CD4-positive, alpha-beta T cell treated with Interleukin-6 for 4 hours (primary cell): ENCODE measurements around the gene LMCD1.

Source experiments
- DNase-seq: peaks from one replicate; pipeline ENCODE4 v3.0.0-alpha.2; 2020; ENCODE audit warnings: mixed read lengths

Gene LMCD1

DNA sequence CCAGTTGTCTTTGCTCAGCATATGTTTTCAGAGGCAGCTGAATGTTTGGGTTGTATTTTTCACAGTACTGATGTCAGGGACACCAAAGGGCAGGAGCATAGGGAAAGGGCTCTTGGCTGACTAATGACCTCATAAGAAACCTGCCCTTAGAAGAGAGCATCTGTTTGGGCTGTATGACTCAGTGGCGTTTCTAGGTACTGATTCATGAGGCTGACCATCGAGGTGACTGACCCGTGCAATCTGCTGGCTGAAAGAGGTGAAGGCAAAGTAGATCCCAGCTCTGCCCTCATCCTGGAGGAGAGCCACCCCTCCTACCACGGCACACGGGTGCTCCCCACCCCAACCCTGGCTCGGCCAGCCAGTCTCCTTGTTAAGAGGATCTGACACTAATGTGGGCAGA lies 8.3 kb downstream of the LMCD1 start:
- DNase-seq: no peak

DNA sequence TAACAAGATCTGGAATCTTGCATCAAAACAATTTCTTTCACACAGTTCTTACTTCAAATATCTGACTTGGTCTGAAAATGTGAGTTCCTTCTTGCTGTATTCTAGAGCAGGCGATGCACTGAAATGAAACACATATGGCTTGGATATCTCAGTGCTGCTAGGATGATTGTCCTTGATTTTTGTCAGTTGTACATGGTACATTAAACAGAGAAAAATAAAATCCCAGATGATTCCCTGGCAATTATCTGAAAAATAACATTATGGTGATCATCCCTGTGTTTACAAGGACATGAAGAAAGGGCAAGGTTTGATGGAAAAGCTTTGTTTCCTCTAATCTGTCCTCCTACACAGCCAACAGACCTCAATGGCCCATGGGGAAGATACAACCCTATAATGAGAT lies 10.6 kb downstream of the LMCD1 start:
- no peak for DNase-seq

DNA sequence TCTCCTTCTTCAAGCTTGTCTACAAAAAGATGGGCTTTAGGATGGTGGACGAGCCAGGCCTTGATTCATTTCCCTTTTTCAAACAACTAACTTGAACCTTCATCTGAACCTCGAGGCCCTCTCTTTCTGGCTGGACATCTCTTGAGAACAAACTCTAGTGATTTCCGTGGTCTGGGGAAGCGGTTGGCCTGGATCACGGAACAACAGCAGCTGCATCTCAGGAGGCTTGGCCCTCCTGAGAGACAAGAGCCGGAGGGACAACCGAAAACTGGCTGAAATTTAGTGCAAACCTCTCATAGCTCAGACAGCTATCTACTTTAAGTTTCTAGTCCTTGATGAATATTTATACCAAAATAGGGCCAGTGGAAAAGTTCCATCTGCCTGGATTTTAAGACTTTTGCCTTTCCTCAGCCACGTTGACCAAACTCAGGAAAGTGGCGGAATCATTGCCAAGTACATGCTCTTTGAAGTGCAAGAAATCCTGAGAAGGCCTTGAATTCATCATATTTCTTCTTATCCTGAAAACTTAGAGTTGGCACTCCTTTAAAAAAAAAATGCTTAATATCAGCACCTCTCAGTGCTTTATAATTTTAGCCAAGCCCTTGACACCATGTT lies 14.5 kb downstream of the LMCD1 start:
- no peak for DNase-seq

DNA sequence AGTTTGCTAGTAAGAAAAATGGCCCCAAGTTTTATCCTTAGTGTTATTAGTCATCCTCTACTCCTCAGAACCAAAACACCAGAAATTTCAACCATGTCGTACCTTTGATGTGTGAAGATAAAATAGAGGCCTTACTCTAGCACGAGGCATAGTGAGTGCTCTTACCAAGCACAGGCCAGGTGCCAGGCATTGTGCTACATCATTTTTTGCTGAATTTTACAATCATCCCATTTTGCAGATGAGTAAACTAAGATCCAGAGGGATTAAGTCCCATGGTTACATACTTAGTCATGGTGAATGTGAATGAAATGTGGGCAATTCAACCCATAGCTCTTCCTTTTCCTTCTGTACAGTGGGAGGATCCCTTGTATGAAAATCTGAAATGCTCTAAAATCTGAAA lies 15.2 kb downstream of the LMCD1 start:
- no peak for DNase-seq

GRCh38 chr3:8517487-8517886 lies 15.9 kb downstream of the LMCD1 start:
- no peak for DNase-seq

- DNase-seq: no peak
Measured at GRCh38 chr3:8518138-8518537, 16.5 kb downstream of the LMCD1 start.

DNA sequence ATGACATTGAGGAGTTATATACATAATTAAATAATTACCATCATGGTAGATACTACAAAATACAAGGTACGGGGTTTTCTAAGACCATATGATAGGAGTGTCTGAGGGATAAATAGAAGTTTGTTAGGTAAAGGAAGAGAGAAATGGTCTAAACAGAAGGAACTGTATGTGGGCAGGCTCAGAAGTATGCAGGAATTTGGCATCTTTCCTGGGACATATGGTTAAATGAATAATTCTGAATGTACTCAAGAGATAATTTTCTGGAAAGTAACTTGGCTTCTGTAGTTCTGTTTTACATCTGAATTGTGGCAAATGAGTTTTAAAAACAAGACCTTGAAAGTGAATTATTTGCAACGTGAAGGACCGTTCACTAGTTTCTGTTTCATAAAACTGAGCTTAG lies 17.5 kb downstream of the LMCD1 start:
- no peak for DNase-seq

DNA sequence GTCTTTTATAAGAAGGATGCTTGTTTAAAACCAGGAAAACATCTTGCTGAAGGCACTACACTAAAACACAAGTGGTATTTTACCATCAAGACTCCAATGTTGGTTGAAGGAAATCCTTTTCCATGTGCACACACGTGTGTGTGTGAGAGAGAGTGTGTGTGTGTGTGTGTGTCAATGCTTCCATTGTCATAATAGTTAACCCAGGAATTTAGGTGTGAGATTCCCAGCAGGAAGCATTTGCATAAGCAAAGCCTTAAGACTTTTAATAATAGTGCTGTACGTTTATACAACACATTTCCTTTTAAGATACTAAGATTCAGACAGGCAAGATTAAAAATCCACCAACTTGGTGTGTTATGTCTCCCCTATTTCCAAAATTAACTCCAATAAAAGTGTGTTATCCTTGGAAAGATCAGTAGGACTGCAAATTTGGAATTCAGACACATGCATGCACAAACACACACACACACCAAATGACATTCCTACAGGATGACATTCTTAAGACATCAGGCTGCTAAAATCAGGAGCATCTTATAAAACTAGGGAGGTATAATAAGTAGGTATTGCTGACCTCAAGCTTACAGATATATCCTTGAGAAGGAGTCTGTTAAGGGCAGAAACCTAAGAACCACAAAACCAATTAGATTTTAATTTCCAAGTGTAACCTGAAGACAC lies 18.3 kb downstream of the LMCD1 start:
- DNase-seq: no peak

DNA sequence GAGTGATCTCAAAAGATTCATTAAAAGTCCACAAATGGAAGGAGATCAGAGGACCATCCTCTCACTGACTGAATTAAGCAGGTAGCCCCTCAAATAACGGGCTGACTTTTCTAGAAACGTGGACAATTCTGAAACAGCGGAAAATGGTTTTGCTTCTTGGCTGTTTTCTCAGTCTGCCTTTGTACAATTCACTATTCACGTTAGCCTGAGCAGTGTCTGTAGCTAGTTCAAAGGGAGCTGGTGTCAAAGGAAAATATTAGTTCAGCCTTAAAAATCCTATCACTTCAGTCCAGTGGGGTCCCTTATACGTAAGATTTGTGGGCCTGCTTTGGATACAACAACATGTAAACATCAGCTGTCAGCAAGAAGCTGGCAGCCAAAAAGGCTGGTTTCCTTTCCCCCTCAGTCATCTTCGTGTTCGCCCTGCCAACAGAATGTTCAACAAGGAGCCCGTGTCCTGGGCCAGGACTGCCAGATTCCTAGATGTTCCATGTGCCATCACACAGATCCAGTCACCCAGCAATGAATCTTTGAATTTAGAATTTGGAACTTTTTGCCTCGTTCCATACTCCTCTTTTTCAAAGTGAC lies 19.3 kb downstream of the LMCD1 start:
- DNase-seq: no peak

DNA sequence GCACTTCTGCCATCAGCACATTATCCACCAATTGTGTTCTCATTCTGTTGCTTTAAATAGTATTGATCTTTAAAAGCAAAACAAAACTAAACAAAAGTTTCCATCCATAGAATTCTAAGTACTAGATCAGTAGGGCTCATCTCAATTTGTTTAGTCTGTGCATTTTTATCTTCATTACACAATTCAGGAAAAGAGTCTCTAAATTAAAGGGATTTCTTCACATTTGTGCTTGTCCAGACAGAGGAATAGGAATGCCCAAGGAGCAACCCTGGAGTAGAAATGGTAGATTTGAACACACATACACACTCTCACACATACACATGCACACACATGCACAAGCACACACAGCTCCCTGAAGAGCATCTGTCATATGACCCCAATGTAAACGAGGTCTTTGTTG lies 21.4 kb downstream of the LMCD1 start:
- no peak for DNase-seq

GRCh38 chr3:8524249-8524648 lies 22.6 kb downstream of the LMCD1 start:
- DNase-seq: no peak

DNA sequence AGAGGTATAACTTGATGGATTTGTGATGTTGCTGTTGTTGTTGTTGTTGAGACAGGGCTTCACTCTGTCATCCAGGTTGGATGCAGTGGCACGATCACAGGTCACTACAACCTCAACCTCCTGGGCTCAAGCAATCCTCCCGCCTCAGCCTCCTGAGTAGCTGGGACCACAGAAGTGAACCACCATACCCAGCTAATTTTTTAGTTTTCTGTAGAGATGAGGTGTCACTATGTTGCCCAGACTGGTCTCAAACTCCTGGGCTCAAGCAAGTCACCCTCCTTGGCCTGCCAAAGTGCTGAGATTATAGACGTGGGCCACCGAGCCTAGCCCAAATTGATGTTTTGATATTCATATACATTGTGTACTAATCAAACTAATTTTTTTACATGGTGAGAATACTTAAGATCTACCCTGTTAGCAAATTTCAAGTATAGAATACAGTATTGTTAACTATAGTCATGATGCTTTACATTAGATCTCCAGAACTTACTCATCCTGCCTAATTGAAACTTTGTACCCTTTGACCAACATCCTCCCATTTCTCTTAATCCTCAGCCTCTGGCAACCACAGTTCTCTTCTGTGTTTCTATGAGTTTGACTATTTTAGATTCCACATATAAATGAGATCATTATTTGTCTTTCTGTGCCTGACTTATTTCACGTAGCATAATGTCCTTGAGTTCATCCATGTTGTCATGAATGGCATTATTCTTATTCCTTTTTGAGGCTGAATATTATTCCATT lies 23.2 kb downstream of the LMCD1 start:
- DNase-seq: no peak

GRCh38 chr3:8525893-8526292 lies 24.3 kb downstream of the LMCD1 start:
- no peak for DNase-seq

GRCh38 chr3:8529181-8529637 lies 27.6 kb downstream of the LMCD1 start:
- DNase-seq: no peak

GRCh38 chr3:8529738-8530525 lies 28.3 kb downstream of the LMCD1 start:
- DNase-seq: no peak

GRCh38 chr3:8530581-8530980 lies 29.0 kb downstream of the LMCD1 start:
- DNase-seq: no peak

DNA sequence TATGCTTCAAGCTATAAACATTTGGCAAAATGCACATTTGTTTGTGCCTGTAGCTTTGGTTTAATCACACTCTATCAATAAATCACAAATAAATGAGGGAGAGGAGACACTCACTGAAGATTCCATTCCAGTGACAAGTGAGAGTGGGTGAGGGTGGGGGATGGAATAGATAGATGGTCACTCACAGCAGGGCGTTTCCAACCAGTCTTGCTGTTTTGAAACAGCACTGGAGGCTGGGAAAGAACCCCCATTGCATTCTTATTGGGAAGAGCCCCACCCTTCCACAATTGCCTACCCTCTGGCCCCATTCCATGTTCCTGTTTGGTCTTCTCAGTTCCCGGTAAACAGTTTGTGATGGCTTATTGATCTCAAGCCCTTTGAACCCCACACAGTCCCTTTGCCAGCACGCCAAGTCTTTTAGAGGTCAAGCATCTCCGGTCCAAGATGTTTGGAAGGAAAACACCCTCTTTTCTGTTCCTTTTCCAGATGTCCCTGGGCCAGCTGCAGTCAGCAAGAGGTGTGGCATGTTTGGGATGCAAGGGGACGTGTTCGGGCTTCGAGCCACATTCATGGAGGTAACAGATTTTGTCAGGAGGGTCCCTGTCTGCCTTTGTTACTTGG lies 30.7 kb downstream of the LMCD1 start:
- no peak for DNase-seq

DNA sequence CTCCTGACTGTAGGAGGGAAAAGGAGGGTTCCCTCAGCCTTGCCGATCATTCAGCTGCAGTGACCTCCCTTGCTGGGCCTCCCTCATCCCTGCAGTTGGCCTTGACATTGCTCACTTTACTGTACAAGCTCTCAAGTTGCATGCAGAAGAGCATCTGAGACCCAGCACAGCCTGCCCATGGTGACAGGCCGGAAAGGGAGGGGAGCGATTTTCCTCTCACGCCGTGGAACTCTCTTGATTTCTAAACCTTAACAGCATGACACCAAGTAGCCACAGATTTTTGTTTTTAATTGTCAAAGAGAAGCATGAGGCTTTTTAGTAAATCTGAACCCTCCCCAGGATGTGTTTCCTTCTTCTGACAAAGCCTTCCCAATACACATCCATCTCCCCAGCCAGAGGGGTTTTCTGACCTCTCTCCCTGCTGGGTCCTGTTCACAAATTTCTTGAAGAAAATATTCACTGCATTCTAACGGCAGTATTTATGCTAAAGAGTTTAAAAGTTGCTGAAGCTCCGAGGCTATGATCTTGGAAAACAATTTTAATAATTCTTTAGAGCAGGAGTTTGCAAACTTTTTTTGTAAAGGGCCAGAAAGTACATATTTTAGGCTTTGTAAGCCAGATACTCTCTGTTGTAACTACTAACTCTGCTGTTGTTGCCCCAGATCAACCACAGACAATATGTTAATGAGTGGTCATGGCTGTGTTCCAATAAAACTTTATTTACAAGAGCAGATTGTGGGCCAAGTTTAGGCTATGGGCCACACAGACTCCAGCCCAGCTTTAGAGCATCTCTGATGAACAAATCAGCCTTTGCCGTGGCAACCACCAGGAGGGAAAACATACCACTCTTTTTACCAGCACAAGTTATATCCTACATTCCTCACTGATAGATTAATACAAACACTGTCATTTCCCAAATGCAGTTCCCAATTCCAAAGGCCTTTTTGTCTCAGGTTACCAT lies 34.8 kb downstream of the LMCD1 start:
- no peak for DNase-seq

DNA sequence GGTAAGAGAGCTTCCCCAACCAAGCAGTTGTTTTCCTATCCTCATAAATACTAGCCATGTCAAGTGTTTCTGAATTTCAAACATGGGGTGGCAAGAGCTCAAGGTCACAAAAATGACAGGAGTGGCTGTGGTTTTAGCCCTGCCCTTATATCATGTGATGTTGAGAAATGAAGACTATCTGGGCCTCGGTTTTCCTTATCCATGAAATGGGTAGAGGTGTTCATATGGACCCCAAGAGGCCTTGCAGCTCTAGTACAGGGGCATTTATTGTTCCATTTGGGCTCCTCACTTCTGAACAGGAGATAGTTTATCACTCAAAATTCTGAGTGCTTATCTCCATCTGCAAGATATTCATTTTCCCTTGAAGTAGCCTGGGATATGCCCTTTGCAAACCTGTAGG lies 35.8 kb downstream of the LMCD1 start:
- DNase-seq: no peak

DNA sequence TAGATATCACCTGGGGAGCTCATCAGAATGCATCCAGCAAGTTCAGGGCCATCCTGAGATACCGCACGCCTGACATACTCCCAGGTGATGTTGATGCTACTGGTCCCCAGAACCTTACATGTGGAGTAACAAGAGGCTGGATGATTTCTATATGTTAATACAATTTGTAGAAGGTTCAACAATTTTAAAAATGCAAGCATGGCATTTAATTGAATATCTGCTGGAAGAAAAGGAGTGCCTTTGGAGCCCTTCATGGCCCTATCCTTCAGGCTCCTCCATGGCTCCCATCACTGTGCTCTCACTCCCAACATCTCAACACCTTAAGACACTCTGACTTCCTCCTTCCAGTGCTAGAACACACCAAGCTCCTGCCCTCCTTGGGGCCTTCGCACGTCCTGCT lies 36.6 kb downstream of the LMCD1 start:
- DNase-seq: no peak

- no peak for DNase-seq
Measured at GRCh38 chr3:8538913-8539312, 37.3 kb downstream of the LMCD1 start.
